ENCODE measurements around the gene ABL2.

The ABL2 gene

DNA sequence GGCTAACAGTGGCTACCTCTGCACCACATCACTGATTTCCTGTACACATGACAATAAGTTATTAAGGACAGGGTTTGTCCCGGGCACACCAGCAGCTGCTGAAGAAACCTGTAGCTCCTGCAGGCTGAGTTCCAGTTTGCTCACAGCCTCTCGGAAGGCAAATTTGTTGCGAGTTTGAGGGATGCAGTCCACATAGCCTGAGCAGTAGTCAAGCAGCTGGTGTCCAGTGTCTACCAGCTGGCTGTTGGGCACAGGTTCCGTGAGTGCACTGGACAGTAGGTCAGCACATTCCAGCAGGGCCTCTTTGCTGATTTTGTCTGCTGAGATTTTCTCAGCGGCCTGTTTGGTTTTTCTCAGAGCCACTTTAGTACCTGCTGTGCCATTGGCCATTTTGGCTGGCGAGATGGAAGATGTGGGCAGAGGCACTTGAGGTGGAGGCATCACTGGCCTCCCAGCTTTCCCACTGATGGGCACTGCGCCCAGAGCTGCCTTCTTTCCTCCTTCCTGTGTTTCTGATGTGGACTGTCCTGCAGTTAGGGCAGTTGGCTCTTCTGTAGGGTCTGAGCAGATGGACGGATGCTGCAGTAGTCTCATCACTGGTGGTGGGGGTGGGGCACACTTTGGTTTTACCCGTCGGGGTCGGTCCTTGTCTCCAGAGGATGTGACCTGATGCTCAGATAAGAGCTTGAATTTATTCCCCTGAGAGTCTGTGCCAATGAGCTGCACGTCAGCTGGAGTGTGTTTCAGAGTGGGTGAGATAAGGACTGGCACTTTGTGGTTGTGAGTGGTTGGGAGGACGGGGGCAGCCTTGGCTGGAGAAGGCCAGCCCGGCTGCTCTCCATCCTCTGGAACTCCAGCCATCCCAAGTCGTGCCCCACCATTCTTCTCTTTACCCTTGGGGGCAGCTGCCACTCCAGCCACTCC, 121.5 kb downstream of the ABL2 start:
- no peak overlapping the region for H3K27ac ChIP-seq
- H3K4me3 ChIP-seq, result no peak overlapping the region

DNA sequence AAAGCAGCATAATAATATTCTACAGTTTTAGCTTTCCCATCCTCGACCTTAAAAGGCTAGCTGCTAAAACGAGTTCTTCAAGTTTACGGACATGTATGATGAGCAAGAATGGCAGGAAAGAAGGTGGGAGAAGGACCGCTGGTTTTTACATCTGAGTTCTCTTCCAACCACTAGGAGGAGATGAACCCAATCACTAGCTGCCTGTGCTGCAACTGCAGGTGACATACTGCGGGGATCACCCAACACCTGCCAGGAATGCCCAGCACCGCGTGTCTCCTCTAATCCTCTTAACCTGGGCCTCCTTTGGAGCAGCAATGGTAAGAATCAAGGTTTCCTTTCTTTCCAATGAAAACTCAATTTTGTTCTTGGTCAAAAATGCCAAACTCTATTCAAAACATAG, 124.1 kb downstream of the ABL2 start:
- H3K27ac ChIP-seq, result no peak overlapping the region
- H3K4me3 ChIP-seq, result no peak overlapping the region

DNA sequence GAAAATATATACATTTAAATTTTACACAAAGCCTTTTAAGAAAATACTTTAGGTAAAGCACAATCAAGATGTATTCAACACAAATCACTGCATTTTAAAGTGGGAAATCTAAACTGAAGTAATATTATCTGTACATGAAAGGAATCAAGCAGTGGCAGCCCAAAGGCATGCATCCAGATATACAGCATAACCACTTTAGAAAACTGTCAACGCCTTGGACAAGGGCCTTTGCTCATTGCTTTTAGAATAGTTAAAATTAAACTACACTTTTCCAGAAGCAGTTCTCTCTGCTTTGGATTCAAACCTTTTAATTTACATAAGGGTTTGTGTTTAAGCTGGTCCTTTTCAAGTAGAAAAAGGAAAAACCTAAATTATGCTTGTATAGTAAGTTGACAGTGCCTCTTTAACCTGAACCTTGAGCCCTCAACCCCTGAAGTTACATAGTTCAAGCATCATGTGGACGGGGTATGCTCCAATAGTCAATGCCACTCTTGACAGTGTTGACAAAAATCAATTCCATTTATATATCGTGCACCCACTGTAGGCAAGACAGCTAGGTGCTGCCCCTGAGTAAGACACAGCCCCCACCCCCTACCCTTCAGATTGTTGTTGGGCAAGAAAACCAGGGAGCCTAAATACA, 124.7 kb downstream of the ABL2 start:
- Histone ChIP-seq H3K27ac (no peak overlapping the region), H3K4me3 (no peak overlapping the region)

DNA sequence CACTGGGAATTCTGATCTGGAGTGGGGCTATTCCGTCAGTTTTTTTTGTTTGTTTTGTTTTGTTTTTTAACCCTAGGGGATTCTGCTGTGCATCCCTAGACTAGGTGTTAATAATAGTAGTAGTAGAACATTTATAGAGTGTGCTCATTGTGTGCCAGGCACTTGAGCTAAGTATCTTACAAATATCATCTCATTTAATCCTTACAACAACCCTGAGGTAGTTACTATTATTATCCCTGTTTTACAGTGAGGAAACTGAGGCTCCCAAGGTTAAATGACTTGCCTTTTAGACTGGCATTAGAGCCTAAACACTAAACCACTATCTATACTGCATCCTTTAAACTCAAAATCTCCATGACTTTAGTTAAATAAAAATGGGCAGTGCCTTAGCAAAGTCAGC, 125.5 kb downstream of the ABL2 start:
- Histone ChIP-seq H3K4me3 (no peak overlapping the region), H3K27ac (no peak overlapping the region)

DNA sequence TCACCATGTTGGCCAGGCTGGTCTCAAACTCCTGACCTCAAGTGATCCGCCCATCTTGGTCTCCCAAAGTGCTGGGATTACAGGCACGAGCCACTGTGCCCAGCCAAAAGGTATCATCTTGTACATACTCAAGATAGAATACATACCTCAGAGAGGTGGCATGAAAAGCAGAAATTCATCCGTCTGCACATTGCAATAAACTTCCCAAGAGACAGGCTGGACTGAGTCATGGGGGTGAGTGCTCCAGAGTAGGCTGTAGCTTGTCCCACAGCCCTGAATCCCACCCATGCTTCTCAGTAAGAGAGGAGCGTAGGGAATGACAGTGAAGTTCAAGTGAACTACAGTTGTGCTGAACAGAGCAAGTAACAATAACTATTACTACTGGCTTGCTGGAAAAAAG, 127.9 kb downstream of the ABL2 start:
- Histone ChIP-seq H3K27ac (no peak overlapping the region), H3K4me3 (no peak overlapping the region)

DNA sequence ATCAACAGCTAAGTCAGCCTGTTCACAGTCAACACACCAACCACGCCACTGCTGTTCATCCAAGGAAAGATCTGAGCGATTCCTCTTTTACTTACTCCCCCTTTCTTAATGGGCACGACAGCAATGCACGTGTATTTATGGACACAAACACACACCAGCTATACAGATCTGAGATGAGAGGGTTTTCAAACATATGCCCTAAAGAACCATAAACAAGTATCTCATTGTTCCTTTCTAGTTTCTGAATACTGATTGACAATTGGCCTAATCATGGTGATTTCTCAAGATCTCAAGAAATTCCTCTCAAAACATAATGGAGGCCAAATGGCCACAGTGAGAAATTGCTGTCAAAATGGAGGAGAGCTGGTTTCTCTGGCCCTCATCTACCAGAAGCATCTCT, 129.6 kb downstream of the ABL2 start:
- Histone ChIP-seq H3K27ac (no peak overlapping the region), H3K4me3 (no peak overlapping the region)

DNA sequence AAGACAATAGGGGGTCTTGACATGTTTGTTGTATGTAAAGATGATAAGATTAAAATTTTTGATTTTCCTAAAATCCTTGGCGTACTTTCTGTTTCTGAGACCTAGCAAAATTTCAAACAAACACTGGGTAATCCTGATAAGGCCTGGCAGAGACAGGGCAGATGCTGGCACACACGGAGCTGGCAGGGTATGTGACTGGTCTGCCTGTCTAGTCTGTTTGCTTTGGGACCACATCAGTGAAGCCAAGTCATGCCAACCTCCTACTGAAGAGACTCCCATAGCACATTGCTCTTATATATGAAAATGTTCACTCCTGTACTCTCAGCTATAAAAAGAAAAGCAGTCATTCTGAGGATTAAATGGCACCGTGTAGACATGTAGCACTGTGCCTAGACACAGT, 133.6 kb downstream of the ABL2 start:
- no peak overlapping the region for H3K4me3 ChIP-seq
- H3K27ac ChIP-seq, result no peak overlapping the region

DNA sequence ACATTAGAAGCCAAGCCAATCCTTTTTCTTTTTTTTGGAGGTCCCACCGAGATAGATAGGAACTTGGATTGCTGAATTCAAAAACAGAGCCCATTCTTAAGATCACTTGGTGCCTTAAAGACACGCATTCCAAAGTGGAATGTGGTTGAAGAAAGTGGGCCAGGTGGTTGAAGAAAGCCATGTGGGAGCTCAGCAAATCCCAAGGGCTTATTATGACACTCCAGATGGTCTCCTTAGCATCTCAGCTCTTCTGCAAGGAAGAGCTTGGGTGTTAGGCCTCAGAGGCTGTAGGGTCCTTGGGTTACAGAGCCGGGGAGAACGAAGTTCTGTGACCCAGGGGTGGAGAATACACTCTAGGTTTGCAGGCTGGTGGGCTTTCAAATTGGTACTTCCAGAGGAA, 134.1 kb downstream of the ABL2 start:
- Histone ChIP-seq H3K27ac (peak overlapping the region in 1 of 21 experiments; percentile 66), H3K4me3 (no peak overlapping the region)

DNA sequence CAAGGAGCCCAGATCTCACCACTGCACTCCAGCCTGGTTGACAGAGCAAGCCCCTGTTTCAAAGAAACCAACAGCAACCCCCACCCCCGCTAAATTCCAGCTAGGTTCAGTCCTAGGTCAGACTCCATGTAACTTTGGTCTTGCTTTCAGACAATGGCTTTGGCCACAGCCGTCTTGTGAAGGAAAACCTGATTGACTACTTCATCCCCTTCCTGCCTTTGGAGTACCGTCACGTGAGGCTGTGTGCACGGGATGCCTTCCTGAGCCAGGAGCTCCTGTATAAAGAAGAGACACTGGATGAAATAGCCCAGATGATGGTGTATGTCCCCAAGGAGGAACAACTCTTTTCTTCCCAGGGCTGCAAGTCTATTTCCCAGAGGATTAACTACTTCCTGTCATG, 134.7 kb downstream of the ABL2 start:
- Histone ChIP-seq H3K4me3 (no peak overlapping the region), H3K27ac (peak overlapping the region in 1 of 21 experiments; percentile 66)

DNA sequence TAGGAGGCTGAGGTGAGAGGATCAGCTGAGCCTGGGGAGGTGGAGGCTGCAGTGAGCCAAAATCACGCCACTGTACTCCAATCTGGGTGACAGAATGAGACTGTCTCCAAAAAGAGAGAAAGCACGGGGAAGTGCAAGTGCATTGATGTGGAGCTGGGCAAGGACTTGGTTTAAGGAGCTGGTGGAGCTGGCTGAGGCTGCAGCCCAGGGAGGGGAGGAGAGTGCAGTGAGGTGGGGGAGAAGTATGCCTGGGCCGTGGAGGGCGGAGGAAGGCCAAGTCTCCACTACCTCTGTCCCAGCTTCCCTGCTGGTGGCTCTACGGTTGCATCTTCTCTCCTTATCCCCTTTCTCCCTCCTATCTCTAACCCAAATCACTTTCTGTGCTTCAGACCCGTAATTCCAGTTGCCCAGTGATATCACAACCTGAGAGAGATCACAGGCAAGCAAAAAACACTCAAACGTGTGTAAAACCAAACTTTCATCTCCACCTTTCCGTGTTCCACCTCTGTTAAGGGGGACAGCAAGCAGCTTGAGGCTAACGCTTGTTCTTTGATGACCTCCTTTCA, 136.5 kb downstream of the ABL2 start:
- no peak overlapping the region for H3K4me3 ChIP-seq
- H3K27ac ChIP-seq, result peak overlapping the region in 1 of 21 experiments; percentile 59

DNA sequence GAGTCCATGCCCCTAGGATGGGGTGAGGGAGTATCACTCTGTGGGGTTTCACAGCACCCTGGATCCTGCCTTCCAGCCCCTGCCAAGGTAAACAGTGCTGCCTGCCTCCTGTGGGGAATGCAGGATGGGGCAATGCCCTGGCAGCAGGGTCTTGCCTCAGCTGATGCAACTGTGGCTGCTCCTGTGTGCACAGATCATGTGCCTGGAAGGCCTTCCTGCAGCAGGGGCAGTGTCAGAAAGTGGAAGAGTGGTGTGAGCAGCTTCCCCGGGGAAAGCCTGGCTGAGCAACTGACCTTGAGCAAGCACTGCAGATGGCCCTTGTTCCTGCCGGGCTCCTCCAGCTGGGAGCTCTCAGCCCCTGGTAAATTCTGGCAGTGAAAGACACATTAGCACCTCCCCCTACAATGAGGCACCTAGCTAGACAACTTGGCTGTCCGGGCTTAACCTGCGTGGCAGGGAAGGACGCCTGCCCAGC, 137.7 kb downstream of the ABL2 start:
- Histone ChIP-seq H3K4me3 (no peak overlapping the region), H3K27ac (peak overlapping the region in 5 of 21 experiments; percentile 2 to 59 (median 22))

DNA sequence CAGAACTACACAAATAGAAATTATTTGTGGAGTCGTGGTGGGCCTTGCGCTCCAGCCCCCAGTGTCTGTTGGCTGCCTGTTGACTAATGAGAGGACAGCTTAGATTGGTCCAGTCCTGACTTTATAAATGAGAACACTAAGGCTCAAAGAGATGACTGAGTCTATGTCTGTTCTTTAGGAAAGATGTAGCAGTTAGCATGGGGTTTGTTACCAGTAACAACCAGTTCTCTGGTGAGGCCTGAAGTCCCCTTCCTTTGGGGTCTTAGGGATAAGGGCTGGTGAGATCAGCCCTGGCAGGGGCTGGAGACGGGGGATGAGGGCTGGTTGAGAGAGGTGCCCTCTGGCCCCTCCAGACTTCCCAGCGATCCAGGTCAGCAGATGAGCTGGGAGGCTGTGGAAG, 138.6 kb downstream of the ABL2 start:
- H3K4me3 ChIP-seq, result no peak overlapping the region
- H3K27ac ChIP-seq, result peak overlapping the region in 2 of 21 experiments; percentile 27 to 54

DNA sequence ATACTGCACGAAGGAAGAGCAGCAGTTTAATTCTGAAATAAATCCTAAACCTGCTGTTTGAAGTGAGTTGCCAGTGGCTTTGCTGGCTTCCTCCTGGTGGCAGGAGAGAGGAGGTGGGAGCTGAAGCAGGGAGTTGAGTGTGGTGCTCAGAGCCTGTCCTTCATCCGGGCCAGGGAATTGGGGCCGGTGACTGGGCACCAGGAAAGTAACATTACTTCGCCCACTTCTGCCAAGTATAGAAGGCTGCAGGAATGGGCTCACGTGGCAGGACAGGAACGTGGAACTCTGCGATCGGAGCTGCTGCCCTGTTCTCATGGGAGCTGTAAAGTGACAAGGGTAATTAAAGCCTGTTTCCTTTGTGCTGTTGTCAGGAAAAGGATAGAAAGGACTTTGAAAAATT, 139.0 kb downstream of the ABL2 start:
- H3K27ac ChIP-seq, result peak overlapping the region in 5 of 21 experiments; percentile 8 to 41 (median 27)
- no peak overlapping the region for H3K4me3 ChIP-seq

DNA sequence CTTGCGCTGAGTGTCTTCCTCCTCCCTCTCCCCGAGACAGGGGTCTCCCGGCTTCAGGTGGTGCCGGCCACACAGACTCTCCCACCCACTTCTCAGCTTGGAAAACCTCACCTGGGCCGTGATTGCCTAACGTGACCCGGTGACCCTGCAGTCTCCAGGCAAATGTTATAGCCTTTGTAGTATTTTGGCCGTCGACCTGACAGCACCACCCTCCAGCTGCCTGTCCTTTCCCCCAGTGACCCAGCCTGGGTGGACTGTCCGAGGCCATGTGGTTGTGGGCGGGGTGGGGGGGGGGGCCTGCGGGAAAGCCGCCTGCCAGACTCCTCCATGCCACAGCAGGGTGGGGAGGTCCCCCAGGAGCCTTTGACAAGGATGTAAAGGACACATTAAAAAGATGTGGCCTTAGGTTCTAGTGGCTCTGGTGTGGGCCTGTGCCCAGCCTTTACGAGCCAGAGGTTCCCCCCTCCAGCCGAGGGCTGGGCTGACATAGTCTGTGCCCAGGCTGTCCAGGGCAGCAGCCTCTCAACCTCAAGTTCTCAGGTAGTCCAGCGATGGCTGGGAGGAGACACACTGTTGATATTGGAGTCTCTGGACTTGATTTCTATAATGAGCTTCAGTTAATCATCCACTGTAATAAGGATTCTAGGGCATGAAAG, 139.5 kb downstream of the ABL2 start:
- Histone ChIP-seq H3K27ac (peak overlapping the region in 6 of 21 experiments; percentile 8 to 41 (median 22)), H3K4me3 (no peak overlapping the region)

DNA sequence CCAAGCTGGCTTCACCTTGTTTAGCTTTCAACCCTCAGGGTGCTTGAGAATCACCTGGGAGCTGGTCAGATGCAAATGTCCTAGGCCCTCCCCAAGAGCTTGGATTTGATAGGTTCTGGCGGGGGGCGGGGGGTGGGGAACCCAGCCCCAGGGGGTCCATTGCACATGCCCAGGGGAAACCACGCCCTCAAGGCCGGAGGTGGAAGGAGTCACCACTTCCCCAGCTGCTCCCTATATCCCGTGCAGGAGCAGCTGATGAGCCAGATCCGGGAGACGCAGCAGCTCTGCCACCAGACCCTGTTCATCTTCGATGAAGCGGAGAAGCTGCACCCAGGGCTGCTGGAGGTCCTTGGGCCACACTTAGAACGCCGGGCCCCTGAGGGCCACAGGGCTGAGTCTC, 141.8 kb downstream of the ABL2 start:
- Histone ChIP-seq H3K4me3 (no peak overlapping the region), H3K27ac (peak overlapping the region in 2 of 21 experiments; percentile 22 to 41)

DNA sequence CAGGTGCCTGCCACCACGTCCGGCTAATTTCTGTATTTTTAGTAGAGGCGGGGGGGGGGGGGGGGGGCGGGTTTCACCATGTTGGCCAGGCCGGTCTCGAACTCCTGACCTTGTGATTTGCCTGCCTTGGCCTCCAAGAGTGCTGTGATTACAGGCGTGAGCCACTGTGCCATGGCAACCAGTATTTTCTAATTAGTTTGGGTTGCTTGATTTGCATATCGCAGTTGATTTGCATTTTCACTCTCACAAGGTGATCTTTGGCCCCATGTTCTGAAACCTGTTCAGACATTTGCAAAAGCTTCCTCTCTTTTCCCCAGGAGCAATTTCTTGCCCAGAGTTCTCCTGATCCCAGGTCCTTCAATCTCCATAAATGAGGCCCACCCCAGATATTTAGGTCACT, 145.9 kb downstream of the ABL2 start:
- Histone ChIP-seq H3K4me3 (peak overlapping the region in 1 of 7 experiments; percentile 65), H3K27ac (peak overlapping the region in 2 of 21 experiments; percentile 92)

DNA sequence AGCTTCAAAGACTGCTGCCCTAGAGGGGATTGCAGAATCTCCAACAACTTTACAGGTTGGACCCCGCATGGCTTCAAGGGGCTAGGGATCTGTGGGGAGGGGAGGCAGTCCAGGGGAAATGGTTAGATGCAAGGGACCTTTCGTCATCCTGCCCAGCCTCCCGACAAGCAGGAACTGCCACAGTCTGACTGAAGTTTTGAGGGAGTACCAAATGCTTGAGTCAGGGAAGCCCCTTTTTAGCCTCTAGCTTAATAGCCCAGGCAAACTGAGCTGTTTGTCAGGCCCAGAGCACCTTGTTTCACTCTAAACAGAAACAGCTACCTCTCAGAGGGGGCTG, 146.5 kb downstream of the ABL2 start:
- H3K27ac ChIP-seq, result peak overlapping the region in 20 of 21 experiments; percentile 70 to 97 (median 91)
- H3K4me3 ChIP-seq, result peak overlapping the region; percentile 55 to 99 (median 84)

DNA sequence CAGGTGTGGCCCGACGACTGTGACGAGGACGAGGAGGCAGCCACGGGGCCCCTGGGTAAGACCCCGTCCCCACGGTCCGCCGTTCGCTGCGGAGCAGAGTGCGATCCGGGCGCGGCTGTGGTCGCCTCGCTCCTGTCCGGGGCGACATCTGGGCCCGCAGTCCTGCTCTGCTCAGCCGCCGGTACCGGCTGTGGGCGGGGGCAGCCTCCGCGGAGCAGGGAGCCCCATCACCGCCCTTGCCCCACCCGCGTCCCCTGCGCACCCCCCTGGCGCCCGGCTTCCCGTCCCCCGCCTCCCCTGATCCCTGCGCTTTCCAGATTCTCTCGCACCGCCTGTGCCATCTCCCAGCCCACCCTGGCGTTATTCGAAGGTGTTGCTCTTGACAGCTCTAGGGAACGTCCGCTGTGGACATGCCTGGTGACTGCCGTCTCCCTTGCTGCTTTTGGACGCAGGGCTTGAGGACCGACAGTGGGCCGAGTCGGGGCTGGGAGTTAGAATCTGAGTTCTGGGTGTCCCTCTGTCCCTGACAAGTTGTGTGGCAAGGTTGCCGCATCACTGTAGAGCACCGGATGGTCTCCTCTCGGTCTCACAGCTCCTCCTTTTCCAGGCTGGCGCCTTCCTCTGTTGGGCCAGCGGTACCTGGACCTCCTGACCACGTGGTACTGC, 147.0 kb downstream of the ABL2 start:
- H3K27ac ChIP-seq, result peak overlapping the region; percentile 58 to 97 (median 91)
- peak overlapping the region; percentile 55 to 99 (median 84) for H3K4me3 ChIP-seq

DNA sequence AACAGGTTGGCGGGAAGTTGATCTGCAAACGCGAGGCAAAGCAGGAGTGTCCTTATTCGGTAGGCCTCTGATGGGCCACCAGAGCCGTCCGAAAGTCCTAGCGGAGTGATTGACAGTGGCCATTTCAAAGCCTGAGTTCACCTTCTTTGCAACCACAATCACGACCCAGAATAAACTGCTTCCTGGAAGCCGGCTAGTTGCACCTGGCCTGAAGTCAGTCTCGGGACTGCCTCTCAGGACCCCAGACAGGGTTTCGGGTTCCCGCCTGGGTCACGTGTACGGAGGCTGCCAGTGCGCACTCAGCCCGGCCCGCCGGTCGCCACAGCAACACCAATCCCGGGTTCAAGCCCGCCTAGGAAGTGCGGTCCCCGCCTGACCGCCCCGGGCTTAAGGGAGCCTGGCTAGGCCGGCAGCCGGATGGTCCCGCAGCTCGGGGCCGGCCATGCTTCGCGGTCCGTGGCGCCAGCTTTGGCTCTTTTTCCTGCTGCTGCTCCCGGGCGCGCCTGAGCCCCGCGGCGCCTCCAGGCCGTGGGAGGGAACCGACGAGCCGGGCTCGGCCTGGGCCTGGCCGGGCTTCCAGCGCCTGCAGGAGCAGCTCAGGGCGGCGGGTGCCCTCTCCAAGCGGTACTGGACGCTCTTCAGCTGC, 147.7 kb downstream of the ABL2 start, which contains the start of gene TOR3A:
Gene TOR3A, plus strand, starts transcription at position 384 of the 646 bp plus-strand sequence. Its CDS starts 59 bp downstream, at position 443.
- peak within 1 kb of the TSS; percentile 58 to 97 (median 91) for H3K27ac ChIP-seq
- H3K4me3 ChIP-seq, result peak within 1 kb of the TSS; percentile 55 to 99 (median 84)

Data from skin epidermis (tissue), 12 donors.